Stimulated activated CD8-positive, alpha-beta memory T cell treated with anti-CD3 and anti-CD28 coated beads, Interleukin-15, amount 100 ng/mL, for 48 hours (primary cell): ENCODE data around the gene ANKRD7.
A peak's percentile ranks its signal among the peaks of the same experiment; 100 is the strongest.

ENCODE experiments used
- DNase-seq, 2 donors: peaks; one replicate each; pipeline ENCODE4 v3.0.0-alpha.2; 2020; ENCODE audit warnings: low read depth in 2 of 2

ANKRD7 gene, protein sequence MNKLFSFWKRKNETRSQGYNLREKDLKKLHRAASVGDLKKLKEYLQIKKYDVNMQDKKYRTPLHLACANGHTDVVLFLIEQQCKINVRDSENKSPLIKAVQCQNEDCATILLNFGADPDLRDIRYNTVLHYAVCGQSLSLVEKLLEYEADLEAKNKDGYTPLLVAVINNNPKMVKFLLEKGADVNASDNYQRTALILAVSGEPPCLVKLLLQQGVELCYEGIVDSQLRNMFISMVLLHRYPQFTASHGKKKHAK

DNA sequence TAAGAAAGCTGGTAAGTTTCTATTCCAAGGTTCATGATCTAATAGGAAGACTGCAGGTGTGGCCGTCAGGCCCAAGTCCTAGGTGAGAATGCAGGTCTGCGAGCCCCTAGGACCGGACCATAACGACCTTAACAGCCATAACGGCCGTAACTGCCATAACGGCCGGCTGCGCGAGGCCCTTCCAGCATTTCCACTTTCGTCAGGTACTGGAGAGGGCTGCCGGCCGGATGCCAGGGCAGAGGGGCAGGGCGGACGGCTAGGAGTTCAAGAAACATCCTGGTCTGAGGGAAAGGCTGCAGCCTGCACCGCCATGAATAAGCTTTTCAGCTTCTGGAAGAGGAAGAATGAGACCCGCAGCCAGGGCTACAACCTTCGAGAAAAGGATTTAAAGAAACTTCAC, at the start of gene ANKRD7:
Gene ANKRD7, plus strand, starts transcription at position 184 of the 400 bp plus-strand sequence. Its CDS starts 127 bp downstream, at position 311.
- DNase-seq = no peak

DNA sequence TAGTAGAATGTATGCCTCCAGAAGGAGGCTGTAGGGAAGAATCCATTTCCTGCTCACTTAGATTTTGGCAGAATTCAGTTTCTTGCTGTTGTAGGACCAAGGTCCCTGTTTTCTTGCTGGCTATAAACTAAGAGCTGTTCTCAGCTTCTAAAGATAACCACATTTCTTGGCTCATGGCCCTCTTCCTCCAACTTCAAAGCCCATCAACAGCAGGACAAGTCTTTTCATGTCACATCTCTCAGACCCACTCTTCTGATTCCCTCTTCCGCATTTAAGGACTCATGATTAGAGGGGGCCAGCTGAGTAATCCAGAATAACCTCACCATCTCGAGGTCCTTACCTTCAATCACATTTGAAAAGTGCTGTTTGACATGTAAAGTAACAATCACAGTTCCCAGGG, 48.8 kb upstream of the ANKRD7 start:
- no peak for DNase-seq

DNA sequence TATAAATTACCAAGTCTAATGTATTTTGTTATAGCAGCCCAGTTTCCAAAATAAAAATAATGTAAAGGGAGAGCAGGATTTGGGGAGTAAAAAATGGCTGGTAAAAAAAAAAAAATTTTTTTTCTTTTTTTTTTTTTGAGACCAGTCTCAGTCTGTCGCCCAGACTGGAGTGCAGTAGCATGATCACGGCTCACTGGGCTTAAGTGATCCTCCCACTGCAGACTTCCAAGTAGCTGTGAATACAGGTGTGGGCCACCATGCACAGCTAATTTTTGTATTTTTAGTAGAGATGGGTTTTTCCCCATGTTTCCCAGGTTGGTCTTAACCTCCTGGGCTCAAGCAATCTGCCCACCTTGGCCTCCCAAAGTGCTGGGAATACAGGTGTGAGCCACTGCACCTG, 45.3 kb upstream of the ANKRD7 start:
- DNase-seq = no peak

DNA sequence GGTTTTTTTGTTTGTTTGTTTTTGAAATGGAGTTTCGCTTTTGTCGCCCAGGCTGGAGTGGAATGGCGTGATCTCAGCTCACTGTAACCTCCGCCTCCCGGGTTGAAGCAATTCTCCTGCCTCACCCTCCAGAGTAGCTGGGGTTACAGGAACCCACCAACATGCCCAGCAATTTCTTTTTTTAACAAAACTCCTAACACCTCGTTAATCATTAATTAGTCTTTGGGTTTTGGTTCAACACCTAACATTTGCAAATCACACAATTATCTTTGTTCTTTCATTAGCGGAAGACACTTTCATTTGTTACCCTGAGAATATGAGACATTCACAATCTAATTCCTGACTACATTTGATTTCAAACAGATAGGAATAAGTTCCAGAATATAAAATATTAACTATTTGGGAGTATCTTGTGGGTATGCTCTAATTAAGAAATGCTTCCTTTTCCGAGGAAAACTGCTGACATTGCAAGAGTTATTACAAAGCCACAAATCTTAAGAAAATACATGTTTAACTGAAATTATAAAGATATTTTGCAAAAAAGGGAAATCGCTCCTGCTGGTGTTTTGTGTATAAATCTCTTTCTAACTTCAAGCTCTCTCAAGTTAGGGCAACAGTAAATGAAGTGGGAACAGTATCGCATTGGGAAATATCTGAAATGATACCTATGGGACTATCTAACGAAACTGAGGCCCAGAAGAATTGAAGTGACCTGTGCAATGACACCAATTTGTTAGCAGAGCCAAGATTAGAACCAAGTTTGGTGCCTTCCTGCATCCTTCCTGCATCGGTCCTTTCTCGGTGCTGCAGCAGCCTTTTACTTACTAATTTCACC, 41.7 kb upstream of the ANKRD7 start:
- no peak for DNase-seq

DNA sequence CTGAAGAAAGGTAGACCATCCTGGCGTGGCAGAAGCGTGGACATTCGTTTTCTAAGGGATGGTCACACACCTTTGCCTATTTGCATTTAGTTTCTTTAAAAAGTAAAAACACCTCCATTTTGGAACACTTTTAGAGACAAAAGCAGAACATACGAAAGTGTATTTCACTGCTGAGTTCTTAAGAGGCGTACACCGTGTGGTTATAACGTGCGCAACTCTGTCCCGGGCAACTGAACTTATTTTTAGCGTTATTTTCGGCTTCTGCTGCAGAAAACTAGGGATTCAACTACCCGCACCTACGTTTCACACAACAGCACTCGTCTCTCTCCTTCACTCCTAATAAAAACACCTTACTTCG, 41.1 kb upstream of the ANKRD7 start:
- DNase-seq = no peak

DNA sequence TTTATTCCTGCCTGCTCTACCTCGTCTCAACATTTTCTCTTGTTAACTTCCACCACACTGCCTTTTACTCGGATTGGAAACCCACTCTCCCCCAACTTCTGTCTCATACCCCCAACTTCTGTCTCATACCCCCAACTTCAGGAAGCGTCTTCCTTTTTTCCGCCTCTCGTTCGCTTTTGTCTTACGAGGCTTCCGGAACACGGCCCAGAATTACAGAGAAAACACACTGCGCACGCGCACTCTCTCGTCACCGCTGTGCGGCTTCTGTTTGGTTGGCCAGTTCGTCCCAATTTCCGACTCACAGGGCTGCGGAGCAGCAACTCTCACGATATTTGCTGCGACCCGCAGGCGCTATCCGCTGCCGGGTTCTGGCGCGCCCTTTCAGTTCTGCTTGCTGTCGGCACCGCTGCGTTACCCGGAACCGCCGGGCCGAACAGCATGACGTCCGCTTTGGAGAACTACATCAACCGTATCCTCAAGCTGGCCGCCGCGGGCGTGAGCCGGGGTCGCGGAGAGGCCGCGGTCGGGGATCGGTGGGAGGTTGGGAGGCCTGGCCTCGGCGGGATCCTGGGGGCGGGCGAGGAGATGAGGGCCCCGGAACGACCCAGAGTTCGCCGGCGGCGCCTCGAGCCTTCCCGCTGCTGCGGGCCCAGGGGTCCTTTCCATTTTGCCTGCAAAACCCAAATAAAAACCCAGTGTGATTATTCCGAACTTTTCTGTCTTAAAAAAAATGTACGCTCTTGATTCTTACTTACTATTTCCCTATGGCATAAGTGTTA, 40.5 kb upstream of the ANKRD7 start, which contains the start of gene LSM8:
Gene LSM8, plus strand, starts transcription at position 379 of the 779 bp plus-strand sequence. Its CDS starts 60 bp downstream, at position 439.
- DNase-seq = peak; percentile 94

DNA sequence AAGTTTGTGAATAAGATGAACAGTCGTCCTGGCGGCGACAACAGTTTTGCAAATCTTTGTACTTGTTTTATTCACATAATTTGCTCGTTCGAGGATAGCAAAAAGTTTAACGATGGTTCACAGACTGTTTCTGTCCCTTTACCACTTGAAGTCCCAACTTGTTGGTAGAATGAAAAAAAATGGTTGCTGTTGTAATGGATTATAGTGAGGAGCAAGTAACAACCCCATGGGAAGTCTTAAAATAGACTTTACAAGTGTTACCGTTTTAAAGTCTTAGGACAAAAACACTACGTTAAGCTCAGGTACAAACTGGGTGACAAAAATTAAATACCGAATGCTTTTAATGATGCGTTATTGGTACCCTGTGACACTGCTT, 40.0 kb upstream of the ANKRD7 start:
- DNase-seq = no peak

DNA sequence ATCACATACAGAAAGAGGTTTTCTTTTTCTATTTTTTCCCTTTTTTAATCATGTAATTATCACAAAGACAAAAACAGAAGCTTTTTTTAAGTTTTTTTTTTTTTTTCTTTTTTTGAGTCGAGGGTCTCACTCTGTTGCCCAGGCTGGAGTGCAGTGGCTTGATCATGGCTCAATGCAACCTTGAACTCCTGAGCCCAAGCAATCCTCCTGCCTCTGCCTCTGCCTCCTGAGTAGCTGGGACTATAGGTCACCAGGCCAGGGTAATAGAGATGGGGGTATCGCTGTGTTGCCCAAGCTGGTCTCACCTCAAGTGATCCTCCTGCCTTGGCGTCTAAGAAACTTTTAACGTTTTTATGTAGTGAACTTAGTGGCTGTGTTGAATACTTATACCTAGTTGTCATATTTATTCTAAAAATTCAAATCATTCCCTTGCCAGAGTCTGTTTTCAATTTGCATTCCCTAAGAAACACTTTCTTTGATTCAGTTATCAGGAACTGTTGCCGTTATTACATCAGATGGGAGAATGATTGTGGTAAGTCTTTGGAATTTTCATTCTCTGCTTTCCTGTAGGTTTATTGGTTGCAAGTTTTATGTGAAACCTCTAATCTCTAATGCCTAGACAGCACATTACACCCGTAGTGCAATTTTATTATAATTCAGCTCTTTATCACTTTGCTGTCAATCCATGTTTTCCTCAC, 39.2 kb upstream of the ANKRD7 start:
- DNase-seq = no peak

DNA sequence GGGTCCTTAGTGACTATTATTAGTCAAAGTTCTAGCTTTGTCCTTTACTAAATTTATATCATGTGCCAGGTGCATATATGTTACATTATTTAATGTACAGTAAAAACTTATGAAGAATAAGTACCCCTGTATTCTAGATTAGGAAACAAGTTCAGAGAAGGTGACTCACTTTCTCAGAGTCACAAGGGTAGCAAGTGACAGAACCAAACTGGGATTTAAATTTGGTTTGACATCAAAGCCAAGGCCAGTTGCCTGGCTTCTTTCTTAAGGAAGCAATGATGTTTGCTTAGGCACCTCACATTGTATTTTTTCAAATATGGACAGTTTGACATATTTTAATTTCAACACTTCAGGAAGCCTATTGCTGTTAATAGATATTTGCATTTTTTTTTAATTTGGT, 38.0 kb upstream of the ANKRD7 start:
- no peak for DNase-seq

DNA sequence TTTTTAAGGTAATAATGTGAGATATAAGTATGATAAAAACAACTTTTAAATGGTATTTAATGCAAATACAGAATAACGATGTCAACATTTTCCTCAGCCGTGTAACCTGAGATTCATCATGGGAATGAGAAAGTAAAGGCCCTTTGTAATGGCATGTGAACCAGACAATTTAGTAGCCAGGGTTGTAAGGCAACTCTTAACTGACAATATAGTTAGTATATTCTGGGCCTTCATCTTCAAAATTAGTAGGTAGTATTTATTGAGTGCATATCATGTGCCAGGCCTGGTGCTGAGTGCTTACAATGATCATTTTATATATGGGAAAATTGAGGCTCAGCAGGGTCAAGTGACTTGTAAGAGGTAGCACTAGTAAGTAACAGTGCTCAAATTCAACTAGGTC, 29.9 kb upstream of the ANKRD7 start:
- no peak for DNase-seq

DNA sequence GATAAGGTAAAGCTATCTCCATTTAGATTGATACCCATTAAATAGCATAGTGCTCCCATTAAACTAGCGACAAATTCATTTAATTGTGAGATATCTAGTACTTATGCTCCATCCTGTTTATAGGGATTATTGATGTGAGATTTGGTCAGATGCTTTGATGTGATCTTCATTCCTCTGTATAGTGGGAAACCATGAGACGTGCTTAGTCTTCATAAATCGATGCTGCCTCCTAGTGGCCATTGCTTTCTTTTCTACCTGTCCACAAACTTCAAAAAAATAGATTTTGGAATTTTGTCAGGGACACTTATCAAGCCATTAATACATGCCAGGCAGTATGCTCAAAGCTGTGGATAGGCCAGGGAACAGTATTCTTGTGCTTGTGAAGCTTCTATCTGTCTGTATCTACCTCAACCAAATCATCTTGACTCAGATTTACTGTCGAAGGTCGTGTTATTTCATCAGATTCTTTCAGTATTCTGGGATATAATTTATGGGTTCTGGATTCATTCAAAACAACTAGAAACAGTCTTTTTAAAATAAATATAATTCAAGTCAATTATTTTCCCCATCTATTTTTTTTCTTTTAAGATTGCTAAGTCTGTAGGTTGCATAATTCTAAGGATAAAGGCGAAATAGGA, 28.5 kb upstream of the ANKRD7 start:
- no peak for DNase-seq

DNA sequence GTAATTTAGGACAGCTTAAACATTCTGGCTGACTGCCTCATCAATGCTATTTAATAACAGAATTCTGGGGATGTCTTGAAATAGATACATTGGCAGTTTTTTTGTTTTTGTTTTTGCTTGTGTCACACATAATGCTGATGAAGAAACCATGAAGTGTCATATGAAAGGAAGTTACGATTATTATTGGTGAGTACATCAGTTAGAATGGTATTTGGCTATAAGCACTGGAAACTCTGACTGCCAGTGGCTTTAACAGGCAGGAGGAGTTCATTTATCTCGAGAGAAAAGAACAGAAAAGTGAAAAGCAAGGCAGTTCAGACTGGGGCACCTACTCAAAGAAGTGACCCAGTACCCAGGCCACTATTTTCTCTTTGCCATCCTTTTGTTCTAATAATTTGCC, 22.4 kb upstream of the ANKRD7 start:
- DNase-seq = no peak

DNA sequence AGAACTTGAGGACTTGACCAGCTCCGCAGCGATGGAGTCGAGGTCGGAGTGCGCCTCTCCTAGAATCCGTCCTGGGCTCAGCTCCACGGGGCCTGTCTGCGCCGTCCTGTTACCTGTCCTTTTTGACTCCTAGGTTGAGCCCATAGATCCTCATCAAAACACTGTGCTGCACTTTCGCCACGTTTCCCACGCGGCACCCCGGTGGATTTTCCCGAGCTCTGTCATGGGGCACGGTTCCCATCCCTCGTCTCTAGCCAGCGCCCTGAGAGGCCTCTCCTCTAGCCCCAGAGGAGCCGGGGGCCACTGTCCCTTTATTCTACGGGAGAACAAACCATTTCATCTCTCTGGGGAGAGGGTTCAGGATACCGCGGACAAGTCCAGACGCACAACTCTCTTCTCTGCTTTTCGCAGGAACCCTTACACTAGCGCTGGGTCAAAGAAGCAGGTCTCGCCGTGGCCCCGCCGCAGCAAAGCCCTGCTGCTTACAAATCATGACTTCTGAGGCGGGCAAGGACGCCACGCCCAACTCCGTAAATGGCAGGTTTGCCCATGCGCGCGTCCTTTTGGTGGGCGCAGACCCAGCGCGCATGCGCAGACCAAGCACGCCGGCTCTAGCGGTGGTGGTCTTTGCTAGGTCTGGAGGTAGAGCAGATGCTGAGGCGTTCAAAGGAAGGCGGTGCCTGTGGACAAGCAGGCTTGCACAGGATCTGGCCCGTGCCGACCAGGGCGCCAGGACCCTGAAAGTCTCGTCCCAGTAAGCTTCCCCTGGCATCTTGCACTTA, 10.3 kb upstream of the ANKRD7 start:
- peak; percentile 77 to 80 for DNase-seq

DNA sequence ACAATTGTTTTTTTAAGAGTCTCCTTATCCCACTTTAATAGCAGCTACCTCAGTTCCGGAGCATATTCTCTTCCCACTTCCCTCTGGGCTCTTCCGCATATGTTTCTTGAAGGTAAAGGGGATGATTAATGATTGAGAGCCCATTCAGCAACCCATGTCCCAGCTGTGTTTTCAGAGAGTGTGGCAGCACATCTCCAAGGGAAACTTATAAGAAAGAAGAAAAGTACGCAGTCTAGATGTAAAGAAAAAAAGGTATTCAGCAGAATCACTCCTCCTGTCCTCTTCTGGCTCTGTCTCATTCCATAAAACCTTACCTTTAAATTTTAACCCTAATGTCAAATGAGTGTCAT, 9.7 kb upstream of the ANKRD7 start:
- DNase-seq = no peak

DNA sequence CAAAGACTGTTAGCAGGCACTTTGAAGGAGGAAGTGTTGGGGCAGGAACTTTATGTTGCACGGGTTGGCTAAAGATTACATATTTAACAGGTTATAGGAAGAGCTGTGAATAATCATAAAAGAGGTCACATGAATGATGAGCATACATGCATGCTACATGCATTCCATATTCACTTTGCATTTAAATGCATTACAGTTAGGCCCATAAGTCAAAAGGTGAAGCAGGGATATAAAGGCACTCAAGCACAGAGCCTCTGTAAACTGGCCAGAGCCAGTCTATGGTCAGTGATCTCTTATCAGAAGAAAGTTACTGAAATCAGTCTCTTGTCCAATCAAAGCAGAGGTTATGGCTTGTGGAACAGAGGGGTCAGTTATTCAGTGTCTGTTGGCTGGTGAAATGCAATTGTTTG, 7.3 kb upstream of the ANKRD7 start:
- no peak for DNase-seq

DNA sequence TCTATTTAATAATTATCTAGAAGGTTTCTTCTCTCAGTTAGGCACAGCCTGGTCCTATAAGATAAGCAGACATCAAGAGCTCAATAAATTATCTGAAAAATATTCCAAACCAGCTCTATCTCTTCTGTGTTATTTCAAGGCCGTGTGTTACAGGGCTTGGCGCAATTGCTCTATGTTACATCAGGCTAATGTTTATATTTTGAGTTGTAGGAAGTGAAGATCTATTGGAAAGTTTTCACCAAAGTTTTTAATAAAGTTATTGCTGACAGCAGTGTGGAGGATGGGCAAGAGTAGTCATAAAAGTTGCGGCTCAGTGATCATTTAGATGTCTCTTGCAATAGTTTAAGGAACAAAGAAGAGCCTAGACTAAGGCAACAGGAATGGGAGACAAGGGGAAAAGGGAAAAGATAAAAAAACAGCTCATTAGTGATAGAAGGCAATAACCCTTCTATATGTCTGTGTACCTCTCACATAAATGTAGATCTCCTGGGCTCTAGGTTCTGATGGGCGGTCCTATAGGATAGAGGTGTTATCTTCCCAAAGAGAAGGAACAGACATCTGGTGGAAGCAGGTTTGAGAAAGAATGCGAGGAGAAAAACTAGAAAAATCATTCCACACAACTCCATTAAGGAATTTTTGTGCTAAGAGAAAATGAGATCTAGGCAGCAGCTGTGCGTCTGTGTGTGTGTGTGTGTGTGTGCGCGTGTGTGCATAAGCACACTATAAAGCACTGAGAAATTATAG, 5.9 kb upstream of the ANKRD7 start:
- DNase-seq = no peak

DNA sequence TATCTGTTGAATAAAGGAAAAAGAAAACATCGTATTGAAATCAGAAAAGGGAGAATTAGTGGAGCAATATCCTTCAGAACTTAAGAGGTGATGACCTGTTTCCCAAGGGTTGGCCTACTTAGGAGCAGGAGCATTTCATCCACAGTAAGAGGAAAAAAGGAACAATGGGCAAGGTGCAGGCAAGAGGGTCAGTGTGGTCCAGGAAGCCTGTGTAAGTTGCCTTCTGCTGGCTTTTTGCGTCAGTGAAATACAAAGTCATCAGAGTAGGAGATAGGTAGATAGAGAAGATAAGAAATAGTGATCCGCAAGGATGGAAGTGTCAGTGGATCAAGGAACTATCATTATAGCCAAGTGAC, 5.4 kb upstream of the ANKRD7 start:
- no peak for DNase-seq

DNA sequence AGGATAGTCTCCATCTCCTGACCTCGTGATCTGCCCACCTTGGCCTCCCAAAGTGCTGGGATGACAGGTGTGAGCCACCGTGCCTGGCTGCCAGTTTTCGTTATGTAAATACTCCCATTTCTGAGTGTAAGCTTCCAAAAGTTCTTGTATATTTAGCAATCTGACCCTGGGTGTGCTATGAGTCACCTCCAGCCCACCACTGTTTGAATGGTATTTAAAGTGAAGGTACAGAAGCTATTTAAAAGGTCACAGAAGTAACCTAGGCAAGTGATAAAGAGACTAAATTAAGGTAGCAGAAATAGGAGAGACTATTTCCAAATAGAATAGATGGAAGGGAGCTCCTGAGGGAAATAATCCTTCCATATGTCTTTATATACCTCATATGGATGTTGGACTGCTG, 3.9 kb upstream of the ANKRD7 start:
- no peak for DNase-seq

DNA sequence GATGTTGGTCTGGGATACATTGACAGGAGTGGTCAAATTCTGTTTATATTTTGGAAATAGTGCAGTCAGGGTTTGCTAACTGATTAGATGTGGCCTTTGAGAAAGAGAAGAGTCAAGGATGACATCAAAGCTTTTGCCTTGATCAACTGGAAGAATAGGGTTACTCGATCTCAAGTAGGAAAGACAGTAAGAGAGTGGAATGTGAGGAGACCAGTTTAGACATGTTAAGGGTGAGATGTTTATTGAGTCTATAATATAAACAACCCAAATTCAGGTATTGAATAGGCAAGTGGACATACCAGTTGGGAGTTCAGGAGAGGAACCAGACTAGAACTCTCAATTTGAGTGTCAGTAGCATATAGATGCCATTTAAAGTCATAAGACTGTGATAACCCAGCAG, 1.9 kb upstream of the ANKRD7 start:
- no peak for DNase-seq

DNA sequence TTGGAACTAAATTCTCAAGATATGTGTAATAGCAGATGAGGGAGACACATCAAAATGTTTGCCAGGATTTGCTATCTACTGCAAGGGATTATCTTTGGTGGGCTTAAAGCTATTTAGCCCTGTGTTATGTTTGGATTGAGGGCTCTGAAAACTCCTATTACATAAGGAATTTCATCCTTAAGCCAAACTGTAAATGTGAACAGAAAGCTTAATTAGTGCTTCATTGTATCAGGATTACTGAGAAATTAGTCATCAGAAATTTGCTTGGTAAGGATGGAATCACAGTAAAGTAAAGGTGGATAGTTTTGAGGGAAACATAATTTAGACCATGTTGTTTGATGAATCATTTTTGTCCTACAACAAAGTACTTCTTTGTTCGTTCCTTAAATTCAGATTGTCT, 8.3 kb downstream of the ANKRD7 start:
- no peak for DNase-seq
